H54 (cell line): ENCODE results near the gene UNC5CL.

Experiments used
- DNase-seq: peaks from one replicate; pipeline ENCODE4 v3.0.0; 2011; ENCODE audit warnings: low spot score, mixed read lengths; ENCODE audit not compliant: insufficient read length
- FAIRE-seq: peaks from 3 replicates; lab custom pipeline; 2011; peaks lifted over from hg19 to GRCh38; lab: Jason Lieb, UNC
- POLR2A ChIP-seq: IDR thresholded peaks from 2 replicates; pipeline ENCODE4 v1.6.1; 2011; ENCODE audit warnings: low read depth, mild to moderate bottlenecking, low read length

UNC5CL gene

GRCh38 chr6:41073203-41073967 lies 34.4 kb upstream of the UNC5CL start:
- TF ChIP-seq POLR2A: peak; percentile 57; the same call in 1 of the 2 replicates
- peak; percentile 85 for FAIRE-seq
- peak; percentile 59 for DNase-seq

- DNase-seq (peak; percentile 84), FAIRE-seq (no peak)
Measured at GRCh38 chr6:41072836-41073202, 33.8 kb upstream of the UNC5CL start, which contains the start of gene NFYA. Gene NFYA, plus strand, starts transcription at chr6:41072974. Its CDS starts 6,116 bp downstream, at chr6:41079090.

GRCh38 chr6:41071923-41072835 lies 33.2 kb upstream of the UNC5CL start, which contains the start of gene OARD1:
Gene OARD1, minus strand, starts transcription at chr6:41072356. Its CDS starts 722 bp downstream, at chr6:41071634.
- peak; percentile 23; the same call in 1 of the 2 replicates for TF ChIP-seq POLR2A
- DNase-seq (peak; percentile 79), FAIRE-seq (peak; percentile 98)

More at GRCh38 chr6:41072836-41073202, 33.8 kb upstream of the UNC5CL start, which contains the start of gene NFYA:
- peak; percentile 45; the same call in 1 of the 2 replicates for TF ChIP-seq POLR2A

GRCh38 chr6:41071501-41071922 lies 32.5 kb upstream of the UNC5CL start:
- DNase-seq: no peak
- FAIRE-seq: peak; percentile 89
- peak; percentile 58; the same call in 1 of the 2 replicates for TF ChIP-seq POLR2A

- no peak for TF ChIP-seq POLR2A
- DNase-seq (no peak), FAIRE-seq (peak; percentile 96)
Measured at GRCh38 chr6:41066867-41067304, 27.9 kb upstream of the UNC5CL start.

GRCh38 chr6:41065550-41066026 lies 26.6 kb upstream of the UNC5CL start:
- FAIRE-seq: peak; percentile 30
- no peak for DNase-seq
- TF ChIP-seq POLR2A: no peak

GRCh38 chr6:41064841-41065240 lies 25.8 kb upstream of the UNC5CL start:
- no peak for TF ChIP-seq POLR2A
- FAIRE-seq (no peak), DNase-seq (no peak)

- no peak for TF ChIP-seq POLR2A
- no peak for FAIRE-seq
- DNase-seq: no peak
Measured at GRCh38 chr6:41063884-41064285, 24.9 kb upstream of the UNC5CL start.

GRCh38 chr6:41062056-41062455 lies 23.0 kb upstream of the UNC5CL start:
- no peak for FAIRE-seq
- no peak for TF ChIP-seq POLR2A
- DNase-seq: no peak

- DNase-seq: no peak
- TF ChIP-seq POLR2A: no peak
- FAIRE-seq: no peak
Measured at GRCh38 chr6:41061196-41061726, 22.2 kb upstream of the UNC5CL start.

- no peak for TF ChIP-seq POLR2A
- FAIRE-seq: no peak
- no peak for DNase-seq
Measured at GRCh38 chr6:41059556-41059955, 20.5 kb upstream of the UNC5CL start.

- no peak for DNase-seq
- no peak for FAIRE-seq
- TF ChIP-seq POLR2A: no peak
Measured at GRCh38 chr6:41058783-41059181, 19.8 kb upstream of the UNC5CL start.

GRCh38 chr6:41056768-41057490 lies 17.9 kb upstream of the UNC5CL start:
- no peak for FAIRE-seq
- TF ChIP-seq POLR2A: no peak
- DNase-seq: no peak

GRCh38 chr6:41055149-41055548 lies 16.1 kb upstream of the UNC5CL start:
- TF ChIP-seq POLR2A: no peak
- FAIRE-seq (no peak), DNase-seq (no peak)
